Measurements from ENCODE around the gene FNDC3A. TPM values are rescaled to one million over a fixed set of nuclear protein-coding genes. Genes with fewer than 3 reads are reported as not detected.

FNDC3A gene
- total RNA-seq, 1 experiment from 2014 or later: 49.3 TPM

DNA sequence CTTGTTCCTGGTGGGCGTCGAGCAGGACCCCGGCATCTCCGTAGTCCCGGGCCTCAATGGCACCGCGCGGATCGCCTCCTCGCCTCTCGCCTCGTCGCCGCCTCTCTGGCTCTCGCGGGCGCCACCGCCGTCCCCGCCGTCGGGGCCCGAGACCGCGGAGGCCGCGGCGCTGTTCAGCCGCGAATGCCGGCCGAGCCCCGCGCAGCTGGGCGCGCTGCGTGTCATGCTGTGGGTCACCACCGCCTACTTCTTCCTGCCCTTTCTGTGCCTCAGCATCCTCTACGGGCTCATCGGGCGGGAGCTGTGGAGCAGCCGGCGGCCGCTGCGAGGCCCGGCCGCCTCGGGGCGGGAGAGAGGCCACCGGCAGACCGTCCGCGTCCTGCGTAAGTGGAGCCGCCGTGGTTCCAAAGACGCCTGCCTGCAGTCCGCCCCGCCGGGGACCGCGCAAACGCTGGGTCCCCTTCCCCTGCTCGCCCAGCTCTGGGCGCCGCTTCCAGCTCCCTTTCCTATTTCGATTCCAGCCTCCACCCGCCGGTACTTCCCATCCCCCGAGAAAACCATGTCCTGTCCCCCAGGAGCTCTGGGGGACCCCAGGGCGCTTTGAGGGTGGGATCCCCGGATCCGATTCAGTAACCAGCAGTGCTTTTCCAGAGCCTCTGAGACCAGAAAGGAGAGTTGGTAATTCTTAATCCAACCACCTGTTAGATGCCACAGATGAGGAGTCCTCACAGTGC, 245.3 kb downstream of the FNDC3A start:
- Histone ChIP-seq H3K36me3 (ENCODE audit: insufficient read depth, low read length, poor library complexity, severe bottlenecking) (no peaks in the 10 kb centered on the region), H3K27me3 (replicated peaks; ENCODE audit: insufficient read depth, low read depth, low read length, poor library complexity) (peaks cover 56% of the 10 kb centered on the region), H3K9me3 (ENCODE audit: low read depth, low read length, poor library complexity, severe bottlenecking) (no peaks in the 10 kb centered on the region), H3K4me3 (ENCODE audit: low read depth, low read length, poor library complexity, severe bottlenecking) (peak overlapping the region; percentile 34), H3K27ac (ENCODE audit: low read depth, low read length, poor library complexity, severe bottlenecking) (no peak overlapping the region), H3K4me1 (ENCODE audit: insufficient read depth, low read length, poor library complexity, severe bottlenecking) (no peaks in the 10 kb centered on the region)
- TF ChIP-seq EZH2 (IDR thresholded peaks at IDR 0.05; ENCODE audit: borderline replicate concordance, low read depth, low read length, poor library complexity, severe bottlenecking): peak; percentile 83
- TF ChIP-seq, protein P1, sequence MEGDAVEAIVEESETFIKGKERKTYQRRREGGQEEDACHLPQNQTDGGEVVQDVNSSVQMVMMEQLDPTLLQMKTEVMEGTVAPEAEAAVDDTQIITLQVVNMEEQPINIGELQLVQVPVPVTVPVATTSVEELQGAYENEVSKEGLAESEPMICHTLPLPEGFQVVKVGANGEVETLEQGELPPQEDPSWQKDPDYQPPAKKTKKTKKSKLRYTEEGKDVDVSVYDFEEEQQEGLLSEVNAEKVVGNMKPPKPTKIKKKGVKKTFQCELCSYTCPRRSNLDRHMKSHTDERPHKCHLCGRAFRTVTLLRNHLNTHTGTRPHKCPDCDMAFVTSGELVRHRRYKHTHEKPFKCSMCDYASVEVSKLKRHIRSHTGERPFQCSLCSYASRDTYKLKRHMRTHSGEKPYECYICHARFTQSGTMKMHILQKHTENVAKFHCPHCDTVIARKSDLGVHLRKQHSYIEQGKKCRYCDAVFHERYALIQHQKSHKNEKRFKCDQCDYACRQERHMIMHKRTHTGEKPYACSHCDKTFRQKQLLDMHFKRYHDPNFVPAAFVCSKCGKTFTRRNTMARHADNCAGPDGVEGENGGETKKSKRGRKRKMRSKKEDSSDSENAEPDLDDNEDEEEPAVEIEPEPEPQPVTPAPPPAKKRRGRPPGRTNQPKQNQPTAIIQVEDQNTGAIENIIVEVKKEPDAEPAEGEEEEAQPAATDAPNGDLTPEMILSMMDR (conservative IDR thresholded peaks at IDR 0.05; ENCODE audit: low read depth, low read length): no peak
- POLR2A ChIA-PET (ENCODE audit: low non-redundant PET): no interaction called here
- CTCF ChIA-PET: no interaction called here
- DNase-seq (ENCODE audit: low spot score): no peak
- no TSS peak for BruUV-seq (replicated peaks)
- intact Hi-C loops (cut with micrococcal nuclease; ENCODE audit: unreplicated experiment): no loop called here

DNA sequence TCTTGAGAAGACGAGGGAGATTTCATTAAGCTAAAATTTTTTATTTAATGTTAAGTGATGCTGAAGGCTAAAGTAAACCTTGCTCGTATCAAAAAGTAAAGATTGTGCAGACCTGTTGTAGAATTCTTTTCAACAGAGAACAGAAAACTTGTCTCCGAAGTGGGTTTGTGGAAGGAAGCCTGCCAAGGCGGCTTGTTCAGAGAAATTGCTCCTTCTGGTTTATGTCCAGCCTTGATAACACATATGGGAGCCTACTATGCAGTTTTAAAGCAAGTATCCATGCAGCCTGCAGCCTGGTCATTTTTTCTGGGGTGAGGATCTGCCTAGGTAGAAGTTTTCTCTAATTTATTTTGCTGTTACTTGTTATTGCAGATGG, 245.9 kb downstream of the FNDC3A start:
- Histone ChIP-seq H3K27me3 (replicated peaks; ENCODE audit: insufficient read depth, low read depth, low read length, poor library complexity) (peaks cover 56% of the 10 kb centered on the region), H3K4me3 (ENCODE audit: low read depth, low read length, poor library complexity, severe bottlenecking) (no peak overlapping the region), H3K9me3 (ENCODE audit: low read depth, low read length, poor library complexity, severe bottlenecking) (no peaks in the 10 kb centered on the region), H3K36me3 (ENCODE audit: insufficient read depth, low read length, poor library complexity, severe bottlenecking) (no peaks in the 10 kb centered on the region), H3K4me1 (ENCODE audit: insufficient read depth, low read length, poor library complexity, severe bottlenecking) (no peaks in the 10 kb centered on the region), H3K27ac (ENCODE audit: low read depth, low read length, poor library complexity, severe bottlenecking) (no peak overlapping the region)
- POLR2A ChIA-PET (ENCODE audit: low non-redundant PET): no interaction called here
- TF ChIP-seq EZH2 (IDR thresholded peaks at IDR 0.05; ENCODE audit: borderline replicate concordance, low read depth, low read length, poor library complexity, severe bottlenecking): no peak
- TF ChIP-seq, protein P1 (conservative IDR thresholded peaks at IDR 0.05; ENCODE audit: low read depth, low read length): no peak
- no peak for DNase-seq (ENCODE audit: low spot score)
- intact Hi-C loops (cut with micrococcal nuclease; ENCODE audit: unreplicated experiment): no loop called here
- CTCF ChIA-PET: no interaction called here
- no TSS peak for BruUV-seq (replicated peaks)

DNA sequence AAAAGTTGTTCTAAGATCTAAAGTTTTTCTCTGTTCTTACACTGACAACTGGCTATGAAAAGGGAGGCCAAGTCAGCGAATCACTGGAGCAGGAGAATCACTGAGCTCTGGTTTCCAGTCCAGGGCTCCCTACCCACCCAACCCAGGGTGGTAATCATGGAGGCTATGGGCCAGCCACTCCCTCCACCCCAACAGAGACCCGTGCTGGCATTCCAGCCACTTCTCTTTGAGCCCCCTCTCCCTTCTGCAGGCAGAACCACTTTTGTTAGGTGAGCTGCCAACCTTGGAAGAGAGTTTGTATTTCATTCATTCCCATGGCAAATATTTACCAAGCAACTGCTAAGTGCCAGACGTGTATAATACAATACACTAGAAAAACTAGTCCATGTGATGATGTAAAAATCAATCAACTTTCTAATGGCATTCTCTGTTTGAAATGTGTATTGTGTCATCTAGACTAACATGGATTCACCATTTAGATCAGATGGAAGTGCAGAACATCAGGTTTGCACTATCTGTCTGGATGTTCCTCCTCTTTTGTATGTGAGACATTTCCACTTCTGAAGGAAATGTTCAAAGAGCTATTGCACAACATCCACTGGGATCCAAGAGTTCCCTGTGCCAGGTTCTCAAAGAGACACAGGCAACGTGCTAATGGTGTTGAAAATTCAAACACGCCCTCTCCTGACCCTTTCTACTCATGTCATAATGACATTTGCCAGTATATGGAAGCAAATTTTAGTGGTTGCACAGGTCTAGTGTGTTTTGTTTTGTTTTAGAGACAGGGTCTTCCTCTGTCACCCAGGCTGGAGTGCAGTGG, 249.7 kb downstream of the FNDC3A start:
- TF ChIP-seq, protein P1 (conservative IDR thresholded peaks at IDR 0.05; ENCODE audit: low read depth, low read length): no peak
- no peak for TF ChIP-seq EZH2 (IDR thresholded peaks at IDR 0.05; ENCODE audit: borderline replicate concordance, low read depth, low read length, poor library complexity, severe bottlenecking)
- Histone ChIP-seq H3K4me3 (ENCODE audit: low read depth, low read length, poor library complexity, severe bottlenecking) (no peak overlapping the region), H3K27ac (ENCODE audit: low read depth, low read length, poor library complexity, severe bottlenecking) (no peak overlapping the region), H3K9me3 (ENCODE audit: low read depth, low read length, poor library complexity, severe bottlenecking) (no peaks in the 10 kb centered on the region), H3K4me1 (ENCODE audit: insufficient read depth, low read length, poor library complexity, severe bottlenecking) (no peaks in the 10 kb centered on the region), H3K27me3 (replicated peaks; ENCODE audit: insufficient read depth, low read depth, low read length, poor library complexity) (peaks cover 44% of the 10 kb centered on the region), H3K36me3 (ENCODE audit: insufficient read depth, low read length, poor library complexity, severe bottlenecking) (no peaks in the 10 kb centered on the region)
- BruUV-seq (replicated peaks): no TSS peak
- ChIA-PET CTCF (no interaction called here), POLR2A (ENCODE audit: low non-redundant PET) (no interaction called here)
- intact Hi-C loops (cut with micrococcal nuclease; ENCODE audit: unreplicated experiment): no loop called here
- no peak for DNase-seq (ENCODE audit: low spot score)
